HG03045 (cell line): ENCODE measurements around the gene PREX1.
"Not testable (repeated sequence)": the region's sequence is repeated elsewhere in the genome, so short reads cannot be mapped to it uniquely, and the experiment has no call there.

Experiments used
- ATAC-seq: cut with Tn5 transposase; IDR thresholded peaks from one replicate; pipeline ENCODE4 v1.9.1; 2021; ENCODE audit warnings: mild to moderate bottlenecking, moderate library complexity; ENCODE audit not compliant: unreplicated experiment

The PREX1 gene

DNA sequence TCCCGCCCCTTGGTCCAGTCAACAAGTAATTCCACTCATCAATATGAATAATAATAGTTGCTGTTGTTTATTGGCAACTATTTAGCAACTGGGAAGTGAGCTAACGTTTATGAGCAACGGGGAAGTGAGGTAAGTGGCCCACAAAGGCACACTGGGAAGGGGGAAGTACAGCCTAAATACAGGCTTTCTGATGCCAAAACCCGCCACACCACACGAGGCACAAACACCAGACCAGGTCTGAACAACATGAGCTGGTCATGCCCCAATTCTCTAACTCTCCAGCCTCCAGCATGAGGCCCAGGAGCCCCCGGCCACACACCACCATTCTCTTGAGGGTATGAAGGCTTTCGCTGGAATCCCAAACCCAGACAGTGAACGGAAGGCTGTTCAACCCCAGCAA, 50.8 kb downstream of the PREX1 start:
- ATAC-seq: no peak

- no peak for ATAC-seq
Observed at GRCh38 chr20:48776306-48776705, 51.5 kb downstream of the PREX1 start.

DNA sequence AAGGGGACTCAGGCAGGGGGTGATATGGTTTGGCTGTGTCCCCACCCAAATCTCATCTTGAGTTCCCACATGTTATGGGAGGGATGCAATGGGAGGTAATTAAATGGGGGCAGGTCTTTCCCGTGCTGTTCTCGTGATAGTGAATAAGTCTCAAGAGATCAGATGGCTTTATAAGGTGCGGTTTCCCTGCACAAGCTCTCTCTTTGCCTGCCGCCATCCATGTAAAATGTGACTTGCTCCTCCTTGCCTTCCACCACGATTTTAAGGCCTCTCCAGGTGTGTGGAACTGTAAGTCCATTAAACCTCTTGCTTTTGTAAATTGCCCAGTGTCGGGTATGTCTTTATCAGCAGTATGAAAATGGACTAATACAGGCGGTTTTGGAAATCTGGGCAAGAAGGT, 52.3 kb downstream of the PREX1 start:
- not testable (repeated sequence) for ATAC-seq

GRCh38 chr20:48774696-48775095, 53.1 kb downstream of the PREX1 start:
- no peak for ATAC-seq

DNA sequence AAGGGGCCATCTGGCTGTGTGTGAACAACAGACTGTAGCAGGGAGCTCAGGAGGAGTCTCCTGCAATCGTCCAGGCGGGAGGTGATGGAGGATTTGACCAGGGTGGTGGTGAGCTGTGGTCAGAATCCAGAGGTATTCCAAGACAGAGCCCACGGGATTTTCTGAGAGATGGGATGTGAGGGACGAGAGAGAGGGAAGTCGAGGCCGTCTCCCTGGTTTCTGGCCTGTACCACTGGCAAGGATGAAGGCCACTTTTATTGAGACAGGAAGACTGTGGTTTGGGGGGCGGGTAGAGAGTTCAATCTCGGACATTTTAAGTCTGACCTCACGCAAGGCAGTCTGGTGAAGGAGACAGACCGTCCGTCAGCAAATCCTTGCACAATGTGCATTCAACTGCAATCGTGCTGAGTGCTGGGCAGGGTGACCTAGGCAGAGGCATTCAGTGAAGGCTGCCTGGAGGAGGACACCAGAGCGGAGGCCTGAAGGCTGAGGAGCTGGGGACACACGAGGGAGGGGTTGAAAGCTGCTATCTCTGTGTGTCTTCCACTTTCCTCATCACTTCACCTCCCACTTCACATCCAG, 53.9 kb downstream of the PREX1 start:
- no peak for ATAC-seq

DNA sequence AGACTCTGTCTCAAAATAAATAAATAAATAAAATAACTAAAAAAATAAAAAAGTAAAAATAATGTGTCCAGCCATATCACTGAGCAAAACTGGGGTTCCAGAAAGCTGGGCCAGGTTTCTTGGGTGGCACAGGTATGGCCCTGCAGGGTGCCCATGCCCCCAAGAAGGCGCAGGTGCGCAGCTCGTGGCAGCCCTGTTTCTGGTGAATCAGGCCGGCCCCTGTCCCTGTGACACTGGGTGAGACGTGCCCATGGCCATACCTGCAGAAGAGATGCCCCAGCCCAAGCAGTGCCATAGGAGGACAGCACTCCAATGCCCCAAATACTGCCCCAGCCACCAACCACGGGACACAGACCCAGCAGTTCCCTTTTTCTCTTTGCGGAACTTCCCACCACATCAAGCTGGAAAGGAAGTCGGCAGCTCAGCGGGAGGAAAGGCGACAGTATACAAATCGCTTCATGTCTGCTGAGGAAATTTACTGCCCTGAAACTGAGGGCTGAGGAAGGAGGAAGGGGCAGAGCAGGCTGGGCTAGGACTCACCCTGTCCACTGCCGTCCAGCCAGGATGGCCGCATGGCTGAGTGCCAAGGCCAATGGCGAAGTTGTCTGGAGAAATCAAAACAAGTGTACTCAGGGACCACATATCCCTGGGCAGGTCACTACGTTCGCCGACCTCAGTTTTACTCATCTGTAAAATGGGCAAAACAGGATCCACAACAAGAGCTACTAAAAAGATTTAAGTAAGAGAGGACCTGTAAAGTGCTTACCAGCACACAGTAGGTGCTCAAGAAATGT, 55.4 kb downstream of the PREX1 start:
- no peak for ATAC-seq

DNA sequence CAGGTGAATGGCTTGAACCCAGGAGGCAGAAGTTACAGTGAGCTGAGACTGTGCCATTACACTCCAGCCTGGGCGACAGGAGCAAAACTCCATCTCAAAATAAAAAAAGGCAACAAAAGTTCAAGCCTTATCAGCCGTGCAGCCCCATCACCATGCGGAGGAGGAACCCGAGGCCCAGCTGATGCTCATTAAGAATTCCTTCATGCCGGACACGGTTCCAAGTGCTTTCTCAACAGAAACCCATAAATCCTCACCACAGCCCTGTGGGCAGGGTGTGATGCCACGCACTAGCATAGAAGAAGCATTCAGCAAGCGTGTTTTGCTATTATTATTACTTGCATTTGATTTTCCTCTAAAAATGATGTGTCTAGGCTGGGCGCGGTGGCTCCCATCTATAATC, 56.3 kb downstream of the PREX1 start:
- ATAC-seq: no peak

GRCh38 chr20:48770700-48771442, 56.9 kb downstream of the PREX1 start:
- ATAC-seq: no peak

DNA sequence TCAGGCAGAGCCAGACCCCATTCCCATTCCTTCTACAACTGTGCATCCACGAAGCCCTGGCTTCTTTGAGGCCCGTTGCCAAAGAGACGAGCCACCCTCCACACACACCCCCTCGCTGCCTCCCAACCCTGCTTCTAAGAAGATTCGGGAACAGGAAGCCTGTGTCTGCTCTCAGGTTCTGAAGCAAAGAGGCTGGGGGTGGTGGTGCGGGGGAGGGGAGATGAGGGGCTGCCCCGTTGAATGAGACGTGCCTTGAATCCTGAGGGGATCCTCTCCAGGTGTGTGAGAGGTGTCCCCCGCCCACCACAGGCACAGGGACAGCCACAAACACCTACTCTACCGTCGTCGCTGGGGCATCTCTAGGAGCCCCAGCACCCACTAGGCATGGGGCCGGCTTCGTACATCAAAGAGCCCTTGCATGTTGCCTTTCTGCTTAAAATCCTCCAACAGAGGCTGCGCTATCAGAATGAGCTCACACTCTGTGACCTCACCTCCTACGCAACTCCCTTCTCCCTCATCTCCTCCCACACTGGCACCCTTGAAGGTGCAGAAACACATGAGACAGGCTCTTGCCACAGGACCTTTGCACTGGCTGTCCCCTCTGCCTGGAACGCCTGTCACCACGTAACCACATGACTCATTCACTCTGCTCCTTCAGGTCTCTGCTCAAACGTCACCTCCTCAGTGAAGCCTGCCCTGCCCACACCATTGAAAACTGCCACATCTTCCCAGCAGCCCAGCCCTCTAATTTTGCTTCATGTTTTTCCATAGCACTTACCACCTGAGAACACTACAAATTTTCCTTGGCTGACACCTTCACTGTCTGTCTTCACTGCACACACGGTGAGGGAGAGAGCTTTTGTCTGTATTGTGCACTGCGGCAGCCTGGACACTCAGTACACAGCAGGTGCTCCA, 58.5 kb downstream of the PREX1 start:
- peak; percentile 58 for ATAC-seq

- no peak for ATAC-seq
Observed at GRCh38 chr20:48766961-48767960, 60.5 kb downstream of the PREX1 start.

DNA sequence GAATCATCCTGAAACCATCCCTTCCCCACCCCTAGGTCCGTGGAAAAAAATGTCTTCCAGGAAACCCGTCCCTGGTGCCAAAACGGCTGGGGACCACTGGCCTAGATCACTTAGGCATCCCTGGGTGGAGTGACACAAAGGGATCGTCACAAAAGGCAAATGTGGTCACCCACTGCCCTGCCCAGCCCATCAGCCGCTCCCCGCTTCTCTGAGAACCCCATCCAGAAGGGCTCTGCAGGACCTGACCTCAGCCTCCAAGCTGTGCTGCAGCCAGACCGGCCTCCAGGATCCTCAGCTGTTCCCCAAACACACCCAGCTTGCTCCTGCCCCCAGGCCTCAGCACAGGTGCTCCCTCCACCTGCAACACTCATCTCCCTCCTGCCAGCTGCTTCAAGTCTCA, 61.6 kb downstream of the PREX1 start:
- ATAC-seq: no peak

GRCh38 chr20:48765359-48765758, 62.4 kb downstream of the PREX1 start:
- ATAC-seq: no peak

- ATAC-seq: no peak
Observed at GRCh38 chr20:48763216-48763914, 64.4 kb downstream of the PREX1 start.

- no peak for ATAC-seq
Observed at GRCh38 chr20:48761874-48762273, 65.9 kb downstream of the PREX1 start.

DNA sequence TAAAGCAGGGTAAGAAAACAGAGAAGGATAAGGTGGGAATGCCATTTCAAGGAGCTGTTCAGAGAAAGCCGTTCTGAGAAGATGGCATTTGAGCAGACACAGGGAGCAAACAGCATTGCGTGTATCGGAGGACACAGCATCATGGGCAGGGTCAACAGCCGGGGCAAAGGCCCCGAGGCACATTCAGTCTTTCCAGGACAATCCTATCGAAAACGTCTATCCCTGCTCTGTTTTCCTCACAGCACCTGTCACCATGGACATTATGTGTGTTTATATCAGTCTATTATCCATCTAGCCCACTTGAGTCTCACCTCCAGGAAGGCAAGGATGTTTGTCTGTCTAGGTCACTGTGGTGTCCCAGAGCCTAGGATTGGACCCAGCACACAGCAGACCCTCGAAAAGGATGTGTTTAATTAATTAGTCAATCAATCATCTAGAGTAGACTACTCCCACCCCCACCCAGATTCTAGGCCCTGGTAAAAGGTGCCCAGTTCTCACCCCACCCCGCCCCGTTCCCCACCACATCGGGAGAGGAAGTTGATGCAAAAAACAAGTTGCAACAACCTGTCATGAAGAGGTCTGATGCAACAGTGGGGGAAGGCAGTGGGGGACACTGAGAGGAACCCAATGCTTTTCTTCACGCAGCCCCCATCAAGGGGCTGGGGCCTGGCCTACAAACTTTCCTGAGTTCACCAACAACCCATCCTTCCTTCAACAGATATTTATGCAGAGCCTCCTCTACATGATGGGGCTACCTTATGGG, 66.6 kb downstream of the PREX1 start:
- ATAC-seq: no peak

GRCh38 chr20:48760403-48760983, 67.3 kb downstream of the PREX1 start:
- ATAC-seq: peak; percentile 42

GRCh38 chr20:48759631-48760245, 68.1 kb downstream of the PREX1 start:
- no peak for ATAC-seq
